BLaER1 (cell line): ENCODE data around the gene TOGARAM2.
A peak's percentile ranks its signal among the peaks of the same experiment; 100 is the strongest.

Experiments used
- H3K27ac ChIP-seq: shearing (Covaris generic); formaldehyde crosslinking; 2 replicates; pipeline ENCODE4 v1.8.1; 2022
- H3K27me3 ChIP-seq: shearing (Covaris generic); formaldehyde crosslinking; 2 replicates; pipeline ENCODE4 v1.8.1; 2022
- H3K36me3 ChIP-seq: shearing (Covaris generic); formaldehyde crosslinking; 2 replicates; pipeline ENCODE4 v1.8.1; 2022
- H3K4me1 ChIP-seq: shearing (Covaris generic); formaldehyde crosslinking; 2 replicates; pipeline ENCODE4 v1.8.1; 2022
- H3K4me2 ChIP-seq: shearing (Covaris generic); formaldehyde crosslinking; 2 replicates; pipeline ENCODE4 v1.8.1; 2022
- H3K4me3 ChIP-seq: shearing (Covaris generic); formaldehyde crosslinking; 2 replicates; pipeline ENCODE4 v1.8.1; 2022
- H3K9ac ChIP-seq: shearing (Covaris generic); formaldehyde crosslinking; 2 replicates; pipeline ENCODE4 v1.8.1; 2022
- H3K9me3 ChIP-seq: shearing (Covaris generic); formaldehyde crosslinking; 2 replicates; pipeline ENCODE4 v1.8.1; 2022
- H4K20me1 ChIP-seq: shearing (Covaris generic); formaldehyde crosslinking; 2 replicates; pipeline ENCODE4 v1.8.1; 2022
- Cebpa-rat ChIP-seq: shearing (Covaris generic); IDR thresholded peaks from 2 replicates; pipeline ENCODE4 v1.8.1; 2022

TOGARAM2 gene

DNA sequence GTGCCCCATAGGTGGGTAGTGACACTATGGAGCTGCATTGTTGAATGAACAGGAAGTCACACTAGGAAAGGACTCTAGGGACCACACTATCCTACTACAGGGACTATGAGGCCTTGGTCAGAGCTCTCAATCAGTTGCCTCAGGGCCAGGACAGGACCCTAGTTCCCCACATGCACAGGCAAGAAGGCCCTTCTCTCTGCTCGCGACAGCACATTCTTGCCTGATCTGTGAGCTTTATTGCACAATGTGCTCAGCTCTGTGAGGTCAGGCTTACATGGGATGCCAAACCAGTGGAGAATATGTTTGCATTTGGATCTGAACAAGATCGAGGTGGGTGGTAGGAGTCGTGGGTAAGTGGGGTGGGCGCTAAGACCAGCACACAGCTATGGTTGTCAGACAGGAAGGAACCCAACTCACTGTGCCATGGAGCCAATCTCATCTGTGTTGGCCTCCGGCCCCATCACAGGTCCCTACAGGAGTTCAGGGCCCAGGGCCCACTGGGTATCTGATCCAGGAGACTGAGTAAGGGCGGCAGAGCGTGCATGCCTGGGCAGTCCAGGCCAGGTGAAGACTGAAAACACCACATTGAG is 85.3 kb downstream of the TOGARAM2 start:
- no peaks in the 10 kb centered on the region for H3K9me3 ChIP-seq
- no peaks in the 10 kb centered on the region for H3K36me3 ChIP-seq
- no peak overlapping the region for H3K4me2 ChIP-seq
- no peak overlapping the region for H3K9ac ChIP-seq
- no peak overlapping the region for H3K27ac ChIP-seq
- no peak for TF ChIP-seq Cebpa-rat
- H3K4me3 ChIP-seq, result no peak overlapping the region
- no peaks in the 10 kb centered on the region for H3K4me1 ChIP-seq
- H4K20me1 ChIP-seq, result no peaks in the 10 kb centered on the region
- H3K27me3 ChIP-seq, result no peaks in the 10 kb centered on the region

DNA sequence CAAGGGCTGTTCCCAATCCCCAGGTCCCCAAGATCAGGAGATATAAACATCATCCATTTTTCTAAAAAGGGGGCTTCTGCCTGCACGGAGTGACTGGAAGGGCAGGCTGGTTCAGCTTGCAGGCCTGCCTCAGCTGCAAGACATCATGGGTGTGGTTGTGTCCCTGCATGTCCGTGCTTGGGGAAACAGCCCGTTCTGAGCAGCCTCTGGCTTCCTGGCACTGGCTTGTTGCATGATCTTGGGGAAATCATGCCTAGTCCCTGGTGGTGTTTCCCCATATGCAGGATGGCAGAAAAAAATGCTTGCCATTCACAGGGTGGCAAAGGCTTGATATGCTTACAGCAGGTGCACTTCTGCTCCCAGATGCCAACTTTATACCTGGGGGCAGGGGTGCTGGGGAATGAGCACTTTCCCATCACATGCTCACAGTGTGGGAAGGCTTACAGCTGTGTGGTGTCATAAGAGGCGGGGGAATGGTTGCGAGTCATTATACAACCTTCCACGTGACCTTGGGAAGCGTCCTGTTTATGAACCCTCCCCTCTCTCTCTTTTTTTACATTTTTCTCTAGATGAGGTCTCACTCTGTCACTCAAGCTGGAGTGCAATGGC is 86.0 kb downstream of the TOGARAM2 start:
- no peaks in the 10 kb centered on the region for H3K9me3 ChIP-seq
- no peak overlapping the region for H3K9ac ChIP-seq
- no peaks in the 10 kb centered on the region for H3K27me3 ChIP-seq
- H3K27ac ChIP-seq, result no peak overlapping the region
- H4K20me1 ChIP-seq, result no peaks in the 10 kb centered on the region
- no peaks in the 10 kb centered on the region for H3K36me3 ChIP-seq
- TF ChIP-seq Cebpa-rat, result no peak
- H3K4me3 ChIP-seq, result no peak overlapping the region
- no peak overlapping the region for H3K4me2 ChIP-seq
- H3K4me1 ChIP-seq, result no peaks in the 10 kb centered on the region

DNA sequence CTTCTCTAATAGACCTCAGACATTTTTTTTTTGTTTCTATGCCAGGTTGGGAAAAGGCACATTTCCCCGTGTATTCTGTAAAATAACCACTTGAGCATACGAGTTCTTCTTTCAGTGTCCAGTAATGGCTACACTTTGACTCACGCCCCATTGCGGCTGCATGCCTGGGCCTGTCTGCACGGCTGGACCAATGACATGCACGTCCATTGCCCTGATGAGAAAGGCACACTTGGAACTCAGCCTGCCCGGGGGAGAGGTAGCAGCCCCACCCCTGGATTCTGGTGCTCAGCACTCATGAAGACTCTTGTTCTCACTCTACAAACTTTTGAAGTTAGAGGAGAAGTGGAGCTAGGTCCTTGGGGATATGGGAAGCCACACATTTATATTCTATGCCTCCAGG is 87.4 kb downstream of the TOGARAM2 start:
- H3K9me3 ChIP-seq, result no peaks in the 10 kb centered on the region
- H3K4me3 ChIP-seq, result no peak overlapping the region
- no peak overlapping the region for H3K4me2 ChIP-seq
- H3K27me3 ChIP-seq, result no peaks in the 10 kb centered on the region
- H3K9ac ChIP-seq, result no peak overlapping the region
- TF ChIP-seq Cebpa-rat, result no peak
- H3K36me3 ChIP-seq, result no peaks in the 10 kb centered on the region
- no peaks in the 10 kb centered on the region for H4K20me1 ChIP-seq
- peaks cover 8% of the 10 kb centered on the region for H3K4me1 ChIP-seq
- H3K27ac ChIP-seq, result no peak overlapping the region

DNA sequence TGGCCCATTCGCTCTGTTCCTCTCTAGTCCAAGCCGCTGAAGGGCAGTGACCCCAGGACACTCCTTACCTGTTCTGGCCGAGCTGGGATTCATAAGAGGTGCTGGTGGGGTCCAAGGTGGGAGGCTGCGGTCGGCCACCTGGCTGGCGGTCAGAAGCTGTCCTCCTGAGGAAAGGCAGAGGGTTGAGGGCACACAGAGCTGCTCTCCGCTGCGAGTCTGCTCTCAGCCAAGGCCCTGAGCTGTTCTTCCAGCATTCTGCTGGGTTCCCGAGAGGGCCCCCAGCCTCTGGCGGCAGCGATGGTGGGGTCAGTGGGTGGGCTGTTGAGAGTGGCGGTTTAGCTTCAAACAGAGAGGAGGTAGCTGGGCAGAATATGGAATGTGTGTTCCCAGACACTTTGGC is 89.4 kb downstream of the TOGARAM2 start:
- Histone ChIP-seq H3K27me3 (no peaks in the 10 kb centered on the region), H3K9ac (no peak overlapping the region), H3K36me3 (no peaks in the 10 kb centered on the region), H3K27ac (no peak overlapping the region), H3K4me2 (no peak overlapping the region), H3K4me3 (no peak overlapping the region), H3K9me3 (no peaks in the 10 kb centered on the region), H3K4me1 (peaks cover 26% of the 10 kb centered on the region), H4K20me1 (no peaks in the 10 kb centered on the region)
- no peak for TF ChIP-seq Cebpa-rat

DNA sequence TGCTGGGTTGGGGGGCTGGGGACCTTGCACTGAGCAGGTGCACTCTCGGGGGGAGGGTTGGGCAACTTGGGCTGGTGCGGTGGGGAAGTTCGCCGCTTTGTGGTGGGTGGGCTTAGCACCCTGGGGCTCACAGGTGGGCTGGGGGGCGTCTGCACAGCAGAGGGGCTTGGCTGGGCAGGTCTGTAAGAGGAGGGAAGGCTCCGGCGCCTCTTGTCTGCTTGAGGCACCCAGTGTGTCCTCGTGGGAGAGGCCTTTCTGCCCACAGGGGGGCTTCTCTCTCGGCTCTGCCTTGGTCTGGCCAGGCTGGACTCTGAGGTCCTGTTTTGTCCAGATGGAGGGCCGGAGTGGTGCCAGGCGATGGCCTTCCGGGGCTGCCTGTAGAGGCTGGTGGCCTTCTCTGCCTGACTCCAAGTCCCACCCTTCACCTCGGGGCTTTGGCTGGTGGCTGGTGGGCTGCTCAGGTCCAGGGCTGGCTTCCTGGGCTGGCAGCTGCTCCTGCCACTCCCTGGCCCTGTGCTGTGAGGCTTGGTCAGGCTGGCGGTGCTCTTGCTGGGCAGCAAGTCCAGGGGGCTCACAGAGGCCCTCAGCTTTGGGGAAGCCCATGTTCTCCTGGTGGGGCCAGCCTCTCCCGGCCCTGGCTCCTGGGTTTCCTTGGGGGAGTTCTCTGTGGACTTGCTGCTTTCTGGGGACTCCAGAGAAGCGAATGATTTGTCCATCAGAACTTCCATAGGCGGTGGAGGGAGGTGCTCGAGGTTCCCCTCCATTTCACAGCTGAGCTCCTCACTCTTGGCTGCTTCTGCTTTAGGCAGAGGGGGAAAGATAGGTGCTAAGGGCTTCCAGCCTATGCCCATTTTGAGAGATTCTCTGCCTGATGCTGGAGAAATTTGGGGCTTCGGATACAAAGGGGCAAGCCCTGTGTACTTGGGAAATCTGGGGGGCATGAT is 90.2 kb downstream of the TOGARAM2 start:
- no peaks in the 10 kb centered on the region for H3K27me3 ChIP-seq
- peaks cover 34% of the 10 kb centered on the region for H3K4me1 ChIP-seq
- no peaks in the 10 kb centered on the region for H4K20me1 ChIP-seq
- H3K27ac ChIP-seq, result no peak overlapping the region
- no peaks in the 10 kb centered on the region for H3K36me3 ChIP-seq
- no peak overlapping the region for H3K4me3 ChIP-seq
- H3K9me3 ChIP-seq, result no peaks in the 10 kb centered on the region
- no peak overlapping the region for H3K4me2 ChIP-seq
- no peak for TF ChIP-seq Cebpa-rat
- H3K9ac ChIP-seq, result no peak overlapping the region

DNA sequence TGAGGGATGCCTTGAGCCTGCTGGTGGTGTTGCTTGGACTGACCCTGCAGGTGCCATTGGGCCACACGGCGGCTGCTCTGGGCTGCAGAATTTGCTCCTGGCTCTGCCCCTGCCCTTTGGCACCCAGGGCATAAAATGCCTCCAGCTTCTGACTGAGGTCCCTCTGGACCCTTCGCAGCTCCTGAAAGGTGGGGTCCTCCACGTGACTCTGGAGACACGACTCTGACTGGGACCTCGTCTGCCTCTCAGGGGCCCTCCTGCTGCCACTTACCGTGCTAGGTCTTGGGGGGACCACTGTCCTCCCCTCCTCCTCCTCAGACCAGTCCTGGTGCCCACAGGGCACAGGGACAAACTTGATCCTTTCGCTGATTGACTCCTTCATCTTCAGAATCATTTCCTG is 91.2 kb downstream of the TOGARAM2 start:
- TF ChIP-seq Cebpa-rat, result no peak
- Histone ChIP-seq H3K4me1 (peaks cover 38% of the 10 kb centered on the region), H3K9me3 (no peaks in the 10 kb centered on the region), H4K20me1 (no peaks in the 10 kb centered on the region), H3K9ac (no peak overlapping the region), H3K27ac (no peak overlapping the region), H3K4me3 (no peak overlapping the region), H3K36me3 (no peaks in the 10 kb centered on the region), H3K4me2 (no peak overlapping the region), H3K27me3 (no peaks in the 10 kb centered on the region)

DNA sequence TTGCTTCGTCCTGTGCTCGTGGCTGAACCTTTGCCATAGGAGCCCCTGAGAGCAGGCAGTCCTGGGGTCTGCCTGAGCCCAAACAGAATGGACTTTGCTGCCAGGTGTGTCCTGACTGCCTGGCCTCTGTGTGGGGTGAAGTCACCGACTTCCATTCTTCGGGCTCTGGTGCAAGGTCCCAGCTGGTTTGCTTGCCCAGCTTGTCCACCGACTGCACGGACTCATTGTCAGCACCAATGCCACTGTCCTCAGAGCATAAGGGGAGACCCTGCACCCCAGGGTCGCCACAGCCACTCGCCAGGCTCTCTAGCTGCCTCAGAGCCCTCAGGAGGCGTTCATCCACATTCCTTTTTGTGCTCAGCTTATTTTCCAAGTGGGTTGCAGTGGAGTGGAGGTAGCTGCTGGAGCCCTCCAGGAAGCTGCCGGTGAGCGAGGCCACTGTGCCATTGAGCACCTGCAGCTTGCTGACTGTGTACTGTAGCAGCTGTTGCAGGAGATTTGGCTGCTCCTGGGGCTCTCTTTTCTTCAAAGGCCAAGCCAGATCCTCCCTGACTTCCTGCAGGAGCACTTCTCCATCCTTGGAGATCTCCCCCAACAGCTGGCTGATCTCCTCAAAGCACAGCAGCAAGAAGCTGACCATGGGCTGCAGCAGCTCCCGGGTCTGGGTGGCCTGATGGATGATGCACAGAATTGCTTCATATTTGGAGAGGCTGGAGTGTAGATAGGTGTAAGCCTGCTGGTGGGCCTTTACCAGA is 92.0 kb downstream of the TOGARAM2 start:
- TF ChIP-seq Cebpa-rat, result no peak
- H4K20me1 ChIP-seq, result no peaks in the 10 kb centered on the region
- no peak overlapping the region for H3K4me3 ChIP-seq
- H3K4me2 ChIP-seq, result peak overlapping the region; percentile 79
- H3K27me3 ChIP-seq, result no peaks in the 10 kb centered on the region
- H3K36me3 ChIP-seq, result no peaks in the 10 kb centered on the region
- H3K9me3 ChIP-seq, result 0 out of 2 replicates have a peak, but pooled peaks cover 5% of the 10 kb centered on the region
- 0 out of 2 replicates have a peak overlapping the region, but pooled peaks have one; percentile 0 for H3K27ac ChIP-seq
- H3K9ac ChIP-seq, result no peak overlapping the region
- peaks cover 38% of the 10 kb centered on the region for H3K4me1 ChIP-seq

GRCh38 chr2:29073933-29074332 is 92.8 kb downstream of the TOGARAM2 start:
- Histone ChIP-seq H3K4me2 (peak overlapping the region; percentile 79), H3K9me3 (0 out of 2 replicates have a peak, but pooled peaks cover 5% of the 10 kb centered on the region), H4K20me1 (no peaks in the 10 kb centered on the region), H3K27ac (no peak overlapping the region), H3K27me3 (no peaks in the 10 kb centered on the region), H3K9ac (no peak overlapping the region), H3K36me3 (no peaks in the 10 kb centered on the region), H3K4me1 (peaks cover 38% of the 10 kb centered on the region), H3K4me3 (no peak overlapping the region)
- no peak for TF ChIP-seq Cebpa-rat

GRCh38 chr2:29074411-29074810 is 93.3 kb downstream of the TOGARAM2 start, which contains the start of gene PCARE:
PCARE (minus strand) TSS chr2:29074523; CDS start chr2:29074261, 262 bp downstream.
- no peak for TF ChIP-seq Cebpa-rat
- no peaks in the 10 kb centered on the region for H3K36me3 ChIP-seq
- H3K9ac ChIP-seq, result no peak within 1 kb of the TSS
- H4K20me1 ChIP-seq, result no peaks in the 10 kb centered on the region
- H3K27ac ChIP-seq, result 0 out of 2 replicates have a peak within 1 kb of the TSS, but pooled peaks have one; percentile 0
- peaks cover 38% of the 10 kb centered on the region for H3K4me1 ChIP-seq
- H3K4me2 ChIP-seq, result peak within 1 kb of the TSS; percentile 79
- H3K9me3 ChIP-seq, result peaks cover 9% of the 10 kb centered on the region
- H3K27me3 ChIP-seq, result no peaks in the 10 kb centered on the region
- no peak within 1 kb of the TSS for H3K4me3 ChIP-seq
